Measurements from ENCODE around the gene TMPRSS2.

TMPRSS2 gene

DNA sequence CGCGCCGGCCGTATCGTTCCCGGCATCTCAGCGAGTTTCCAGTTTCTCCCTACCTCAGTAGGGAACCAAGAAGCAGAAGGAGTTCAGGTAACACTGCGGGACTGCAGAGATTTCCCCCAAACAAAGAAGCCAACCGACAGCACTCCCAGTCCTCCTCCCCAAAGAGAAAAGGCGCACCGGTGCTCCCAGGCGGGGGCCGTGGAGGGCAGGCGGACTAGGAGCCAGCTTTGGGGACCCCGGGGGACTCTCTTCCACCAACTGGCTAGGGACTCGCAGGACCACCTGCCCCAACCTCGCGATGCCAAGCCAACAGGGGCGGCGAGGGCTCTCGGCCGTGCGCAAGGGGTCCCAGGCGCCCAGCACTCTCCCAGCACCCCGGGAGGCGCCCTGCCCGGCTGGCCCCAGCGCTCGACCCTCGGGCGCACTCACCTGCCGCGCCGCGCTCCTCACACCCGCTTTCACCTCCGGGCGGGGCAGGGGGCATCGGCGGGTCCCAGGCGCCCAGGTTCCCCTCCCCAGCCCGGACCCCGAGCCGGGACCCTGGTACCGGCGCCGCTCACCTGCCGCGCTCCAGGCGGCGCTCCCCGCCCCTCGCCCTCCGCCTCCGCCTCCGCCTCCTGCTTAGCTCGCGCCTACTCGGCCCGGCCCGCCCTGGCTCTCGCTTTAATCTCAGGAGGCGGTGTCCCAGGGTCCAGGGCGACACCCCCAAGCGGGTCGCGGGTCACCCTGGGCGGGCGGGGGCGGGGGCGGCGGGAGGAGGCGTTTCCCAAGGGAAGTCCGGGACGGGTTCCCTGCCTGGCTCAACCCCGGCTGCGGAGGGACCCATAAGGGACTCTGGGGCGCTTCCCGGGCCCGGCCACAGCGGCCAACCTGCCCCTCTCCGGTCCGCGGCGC, at the start of gene TMPRSS2:
Gene TMPRSS2, minus strand, starts transcription at position 638 of the 894 bp plus-strand sequence. CDS start 10,025 bp downstream, outside the sequence.
- TF ChIP-seq, protein P1, sequence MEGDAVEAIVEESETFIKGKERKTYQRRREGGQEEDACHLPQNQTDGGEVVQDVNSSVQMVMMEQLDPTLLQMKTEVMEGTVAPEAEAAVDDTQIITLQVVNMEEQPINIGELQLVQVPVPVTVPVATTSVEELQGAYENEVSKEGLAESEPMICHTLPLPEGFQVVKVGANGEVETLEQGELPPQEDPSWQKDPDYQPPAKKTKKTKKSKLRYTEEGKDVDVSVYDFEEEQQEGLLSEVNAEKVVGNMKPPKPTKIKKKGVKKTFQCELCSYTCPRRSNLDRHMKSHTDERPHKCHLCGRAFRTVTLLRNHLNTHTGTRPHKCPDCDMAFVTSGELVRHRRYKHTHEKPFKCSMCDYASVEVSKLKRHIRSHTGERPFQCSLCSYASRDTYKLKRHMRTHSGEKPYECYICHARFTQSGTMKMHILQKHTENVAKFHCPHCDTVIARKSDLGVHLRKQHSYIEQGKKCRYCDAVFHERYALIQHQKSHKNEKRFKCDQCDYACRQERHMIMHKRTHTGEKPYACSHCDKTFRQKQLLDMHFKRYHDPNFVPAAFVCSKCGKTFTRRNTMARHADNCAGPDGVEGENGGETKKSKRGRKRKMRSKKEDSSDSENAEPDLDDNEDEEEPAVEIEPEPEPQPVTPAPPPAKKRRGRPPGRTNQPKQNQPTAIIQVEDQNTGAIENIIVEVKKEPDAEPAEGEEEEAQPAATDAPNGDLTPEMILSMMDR (IDR thresholded peaks at IDR 0.05): no peak
- TF ChIP-seq ZFX (IDR thresholded peaks at IDR 0.05; ENCODE audit: borderline replicate concordance): no peak
- peak within 1 kb of the TSS; percentile 58 for H3K27ac ChIP-seq

DNA sequence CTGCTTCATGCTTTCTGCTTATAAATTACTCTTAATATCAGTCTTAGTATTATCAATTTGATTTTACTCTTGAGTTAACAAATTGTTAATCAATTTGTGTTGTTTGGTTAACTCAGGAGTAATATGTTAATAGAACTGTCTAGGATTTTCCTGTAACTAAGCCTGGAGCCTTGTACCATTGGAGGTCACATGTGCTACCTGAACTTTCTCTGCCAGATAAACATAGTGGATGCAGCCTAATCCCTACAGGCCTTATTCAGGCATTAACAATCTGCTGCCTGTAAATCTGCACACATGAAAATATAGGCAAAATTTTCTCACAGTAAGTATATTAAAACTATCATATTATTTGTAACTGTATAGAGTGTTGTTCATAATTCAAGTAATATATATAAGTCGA, 47.1 kb upstream of the TMPRSS2 start:
- TF ChIP-seq, protein P1 (IDR thresholded peaks at IDR 0.05): no peak
- H3K27ac ChIP-seq: no peak overlapping the region

DNA sequence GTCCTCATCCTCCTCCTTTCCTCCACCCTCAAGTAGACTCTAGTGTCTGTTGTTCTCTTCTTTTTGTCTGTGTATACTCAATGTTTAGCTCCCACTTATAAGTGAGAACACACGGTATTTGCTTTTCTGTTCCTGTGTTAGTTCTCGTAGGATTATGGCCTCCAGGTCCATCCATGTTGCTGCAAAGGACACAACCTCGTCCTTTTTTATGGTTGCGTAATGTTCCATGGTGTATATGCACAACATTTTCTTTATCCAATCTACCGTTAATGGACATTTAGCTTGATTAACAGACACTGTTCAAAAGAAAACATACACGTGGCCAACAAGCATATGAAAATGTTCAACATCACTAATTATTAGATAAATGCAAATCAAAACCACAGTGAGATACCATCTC, 44.3 kb upstream of the TMPRSS2 start:
- TF ChIP-seq, protein P1 (IDR thresholded peaks at IDR 0.05): no peak
- TF ChIP-seq ZFX (IDR thresholded peaks at IDR 0.05; ENCODE audit: borderline replicate concordance): no peak
- H3K27ac ChIP-seq: no peak overlapping the region

DNA sequence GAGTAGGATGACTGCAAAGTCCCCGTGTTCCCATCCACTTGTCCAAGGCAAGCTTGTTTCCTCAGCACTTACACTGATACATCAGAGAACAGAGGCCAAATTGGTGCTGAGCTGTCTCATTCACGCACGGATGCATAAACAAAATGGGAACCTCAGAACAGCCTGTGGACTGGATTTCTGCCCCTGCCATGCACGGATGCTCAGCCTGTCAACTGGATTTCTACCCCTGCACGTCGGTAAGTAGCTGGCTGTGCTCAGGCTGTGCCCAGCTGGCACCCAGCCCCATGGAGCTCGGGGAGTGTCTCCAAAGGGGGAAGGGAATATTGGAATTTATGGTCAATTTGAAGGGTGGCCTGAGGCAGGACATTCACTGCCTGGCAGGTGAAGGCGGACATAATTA, 40.8 kb upstream of the TMPRSS2 start:
- no peak overlapping the region for H3K27ac ChIP-seq
- TF ChIP-seq, protein P1 (IDR thresholded peaks at IDR 0.05): no peak
- no peak for TF ChIP-seq ZFX (IDR thresholded peaks at IDR 0.05; ENCODE audit: borderline replicate concordance)

DNA sequence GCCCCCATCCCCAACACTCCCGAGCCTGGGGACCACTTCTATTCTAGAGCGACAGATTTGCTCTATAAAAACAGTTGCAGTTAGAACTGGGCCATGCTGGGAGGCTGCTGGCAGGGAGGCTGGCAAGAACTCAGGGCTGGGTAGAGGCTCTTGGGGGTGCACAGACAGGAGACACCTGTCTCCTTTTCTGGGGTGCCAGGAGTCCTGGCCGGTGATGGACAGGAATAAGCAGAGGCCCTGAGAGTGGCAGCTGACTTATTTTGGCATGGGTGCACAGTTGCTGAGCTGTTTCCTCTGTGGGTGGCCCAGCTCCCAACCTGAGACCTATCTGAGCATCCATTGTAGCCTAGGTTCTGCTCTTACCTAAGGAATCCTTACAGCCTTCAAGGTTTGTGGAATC, 39.2 kb upstream of the TMPRSS2 start:
- TF ChIP-seq, protein P1 (IDR thresholded peaks at IDR 0.05): no peak
- no peak for TF ChIP-seq ZFX (IDR thresholded peaks at IDR 0.05; ENCODE audit: borderline replicate concordance)
- H3K27ac ChIP-seq: no peak overlapping the region

DNA sequence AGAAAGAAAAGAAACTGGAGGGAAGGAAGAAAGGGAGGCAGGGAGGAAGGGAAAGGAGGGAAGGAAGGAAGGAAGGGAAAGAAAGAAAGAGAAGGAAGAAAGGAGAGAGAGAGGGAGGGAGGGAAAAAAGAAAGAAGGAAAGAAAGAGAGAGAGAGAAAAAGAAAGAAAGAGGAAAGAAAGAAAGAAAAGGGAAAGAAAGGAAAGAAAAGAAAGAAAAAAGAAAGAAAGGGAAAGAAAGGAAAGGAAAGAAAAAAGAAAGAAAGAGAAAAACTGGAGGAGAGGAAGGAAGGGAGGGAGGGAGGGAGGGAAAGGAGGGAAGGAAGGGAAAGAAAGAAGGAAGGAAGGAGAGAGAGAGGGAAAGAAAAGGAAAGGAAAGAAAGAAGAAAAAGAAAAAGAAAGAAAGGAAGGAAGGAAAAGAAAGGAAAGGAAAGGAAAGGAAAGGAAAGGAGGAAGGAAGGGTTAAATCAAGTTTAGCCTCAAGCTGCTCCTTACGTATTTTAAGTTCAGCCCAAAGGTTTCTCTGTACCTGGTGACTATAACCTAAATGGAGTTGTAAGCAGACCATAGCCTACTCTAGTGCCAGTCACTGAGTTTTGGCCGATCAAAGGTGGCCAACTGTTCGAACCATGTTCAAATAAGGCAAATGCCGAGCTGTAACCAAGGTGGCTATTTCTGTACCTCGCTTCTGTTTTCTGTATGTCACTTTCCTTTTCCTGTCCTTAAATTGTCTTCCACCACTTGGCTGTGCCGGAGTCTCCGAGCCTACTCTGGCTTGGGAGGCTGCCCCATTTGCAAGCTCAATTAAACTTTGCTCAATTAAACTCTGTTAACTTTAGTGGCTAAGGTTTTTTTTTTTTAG, 37.8 kb upstream of the TMPRSS2 start:
- H3K27ac ChIP-seq: no peak overlapping the region
- no peak for TF ChIP-seq ZFX (IDR thresholded peaks at IDR 0.05; ENCODE audit: borderline replicate concordance)
- TF ChIP-seq, protein P1 (IDR thresholded peaks at IDR 0.05): no peak
